AG20443 (cell line): ENCODE results near the gene MRPL17.

Experiments used
- DNase-seq: peaks from one replicate; pipeline ENCODE4 v3.0.0; 2012; ENCODE audit warnings: low spot score, mixed read lengths

Gene MRPL17

DNA sequence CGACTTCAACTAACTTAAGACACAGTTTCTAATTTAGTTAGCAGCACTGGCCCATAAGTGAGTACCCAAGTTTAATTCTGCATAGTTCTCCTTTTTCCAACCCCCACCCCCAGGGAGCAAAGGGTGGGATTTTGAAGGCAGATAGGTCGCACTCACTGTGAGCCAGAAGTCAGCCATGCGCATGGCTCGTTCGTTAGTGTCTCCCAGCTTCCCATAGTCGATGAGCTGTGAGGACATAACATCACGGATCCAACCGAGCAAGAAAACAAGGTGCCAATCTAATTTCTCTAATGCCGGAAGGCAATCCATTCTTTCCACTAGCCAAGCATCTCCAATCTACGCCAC, 577 bp downstream of the MRPL17 start:
- no peak for DNase-seq

DNA sequence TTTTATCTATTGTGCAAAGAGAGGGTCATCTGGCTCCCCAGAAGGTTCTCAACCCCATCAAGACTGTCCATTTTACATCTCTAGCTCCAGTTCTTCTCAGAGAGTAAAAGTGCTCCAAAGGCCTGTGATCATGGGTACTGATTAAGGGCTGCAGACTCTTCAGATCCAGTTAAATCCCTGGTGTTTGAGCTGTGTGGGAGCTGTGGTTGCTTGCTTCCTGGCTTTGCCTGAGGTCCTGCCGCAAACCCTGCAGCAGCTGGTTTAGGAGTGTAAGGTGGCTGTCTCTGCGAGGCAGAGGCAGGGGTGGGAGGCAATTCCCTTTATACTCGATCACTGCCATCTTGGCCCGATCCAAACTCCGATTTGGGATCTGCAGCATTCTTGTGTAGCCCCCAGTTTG, 1.2 kb downstream of the MRPL17 start:
- DNase-seq = peak; percentile 29

DNA sequence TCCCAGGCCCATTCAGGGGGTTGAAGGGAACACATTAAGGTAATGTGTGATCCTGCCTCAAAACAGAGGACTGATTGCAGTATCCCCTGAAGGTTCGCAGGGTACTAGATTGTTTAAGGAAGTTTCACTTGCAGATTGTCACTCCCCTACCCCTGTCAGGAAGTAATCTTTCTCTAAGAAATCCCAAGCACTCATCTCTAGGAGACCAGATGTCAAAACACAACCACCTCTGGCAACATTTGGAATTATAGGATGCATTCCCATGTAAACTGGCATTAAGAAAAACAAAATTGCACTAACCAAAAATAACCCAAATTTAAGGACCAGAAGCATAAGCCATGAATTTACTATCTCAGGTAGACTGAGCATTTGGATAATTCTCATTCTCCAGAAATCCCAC, 1.6 kb downstream of the MRPL17 start:
- no peak for DNase-seq

DNA sequence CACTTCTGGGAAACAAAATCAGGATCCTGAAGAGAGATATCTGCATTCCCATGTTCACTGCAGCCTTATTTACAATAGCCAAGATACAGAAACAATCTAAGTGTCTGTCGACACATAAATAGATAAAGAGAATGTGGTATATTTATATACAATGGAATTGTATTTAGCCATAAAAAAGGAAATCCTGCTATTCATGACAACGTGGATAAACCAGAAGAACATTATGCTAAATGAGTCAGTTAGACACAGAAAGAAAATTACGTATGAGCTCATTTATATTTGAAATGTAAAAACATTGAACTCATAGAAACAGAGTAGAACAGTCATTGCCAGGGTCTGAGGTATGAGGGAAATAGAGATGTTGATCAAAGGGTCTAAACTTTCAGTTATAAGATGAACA, 6.1 kb downstream of the MRPL17 start:
- DNase-seq = no peak

DNA sequence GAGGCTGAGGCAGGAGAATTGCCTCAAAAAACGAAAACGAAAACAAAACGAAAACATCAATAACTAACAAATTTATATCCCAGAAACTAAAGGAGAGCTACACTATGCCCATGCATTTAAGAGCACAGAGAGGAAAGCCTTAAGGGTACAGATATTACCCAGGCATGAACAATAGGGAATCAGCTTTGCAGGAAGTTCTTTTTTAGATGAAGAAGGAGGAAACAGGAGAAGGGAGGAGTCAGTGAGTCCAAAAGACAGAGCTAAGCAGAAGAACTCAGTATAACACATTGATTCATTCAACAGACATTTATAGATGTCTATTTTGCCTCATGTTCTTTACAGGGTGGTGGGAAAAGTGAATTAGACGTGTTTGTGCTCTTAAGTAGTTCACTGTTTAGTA, 8.3 kb downstream of the MRPL17 start:
- no peak for DNase-seq

DNA sequence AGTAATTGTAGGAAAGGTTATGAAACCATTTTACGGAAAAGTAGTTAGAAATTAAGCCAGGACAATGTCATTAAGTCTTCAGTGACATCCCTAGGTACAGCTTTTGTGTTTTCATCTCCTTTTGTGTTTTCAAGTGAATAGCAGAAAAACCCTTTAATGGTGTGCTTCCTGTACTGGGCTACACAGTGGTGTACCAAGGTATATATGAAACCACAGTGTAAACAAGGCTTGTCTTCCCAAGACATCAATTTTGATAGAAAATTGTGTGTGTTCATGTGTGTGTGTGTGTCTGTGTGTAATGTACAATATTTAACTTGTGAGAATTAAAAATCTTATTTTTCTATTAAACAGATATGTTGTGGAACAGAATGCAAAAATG, 8.9 kb downstream of the MRPL17 start:
- DNase-seq = no peak

DNA sequence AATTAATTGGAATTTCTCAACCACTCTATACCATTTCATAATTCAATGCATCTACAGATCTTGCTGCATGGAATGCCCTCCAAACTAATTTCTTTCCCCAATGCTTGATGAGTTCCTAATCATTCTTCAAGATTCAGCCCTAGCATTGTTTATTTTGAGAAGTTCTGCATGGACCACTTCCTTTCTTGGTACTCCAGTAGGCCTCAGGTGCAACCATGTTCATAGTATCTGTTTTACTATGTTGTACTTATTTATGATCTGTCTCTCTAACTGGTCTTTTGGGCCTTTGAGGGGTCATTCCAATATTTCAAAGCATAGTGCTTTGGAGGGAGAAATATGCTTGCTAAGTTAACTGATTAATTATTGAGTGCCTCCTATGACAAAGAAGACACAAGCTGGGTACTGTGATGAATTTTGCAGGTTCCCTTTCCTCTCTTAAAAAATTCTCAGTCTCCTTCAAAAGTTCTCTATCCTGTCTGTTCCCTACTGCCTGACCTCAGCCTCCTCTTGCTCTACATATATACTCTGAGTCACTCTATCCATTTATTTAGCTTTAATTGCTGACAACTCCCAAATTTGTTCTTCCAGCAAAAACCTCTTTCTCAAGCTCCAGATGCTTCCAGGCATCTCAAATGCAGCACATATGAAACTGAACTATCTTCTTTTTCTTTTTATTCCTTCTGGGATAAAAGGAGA, 9.5 kb downstream of the MRPL17 start:
- no peak for DNase-seq

DNA sequence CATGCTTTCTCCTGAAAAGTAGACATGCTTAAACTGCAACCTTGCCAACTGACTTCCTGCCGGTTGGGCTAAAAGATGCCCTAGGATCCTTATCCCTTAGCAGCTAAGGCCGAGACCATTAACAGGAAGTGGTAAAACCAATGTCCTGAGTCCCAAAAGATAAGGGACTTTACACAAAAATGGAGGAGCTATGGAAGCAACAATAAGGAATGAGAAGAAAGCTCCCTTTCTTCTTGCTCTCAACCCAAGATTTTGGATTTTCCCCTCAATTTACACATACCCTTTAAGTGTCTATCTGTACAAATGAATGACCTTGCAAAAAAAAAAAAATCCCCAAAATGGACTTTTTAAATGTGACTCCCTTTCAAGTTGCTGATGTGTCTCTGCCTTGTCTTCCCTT, 11.1 kb downstream of the MRPL17 start:
- no peak for DNase-seq

DNA sequence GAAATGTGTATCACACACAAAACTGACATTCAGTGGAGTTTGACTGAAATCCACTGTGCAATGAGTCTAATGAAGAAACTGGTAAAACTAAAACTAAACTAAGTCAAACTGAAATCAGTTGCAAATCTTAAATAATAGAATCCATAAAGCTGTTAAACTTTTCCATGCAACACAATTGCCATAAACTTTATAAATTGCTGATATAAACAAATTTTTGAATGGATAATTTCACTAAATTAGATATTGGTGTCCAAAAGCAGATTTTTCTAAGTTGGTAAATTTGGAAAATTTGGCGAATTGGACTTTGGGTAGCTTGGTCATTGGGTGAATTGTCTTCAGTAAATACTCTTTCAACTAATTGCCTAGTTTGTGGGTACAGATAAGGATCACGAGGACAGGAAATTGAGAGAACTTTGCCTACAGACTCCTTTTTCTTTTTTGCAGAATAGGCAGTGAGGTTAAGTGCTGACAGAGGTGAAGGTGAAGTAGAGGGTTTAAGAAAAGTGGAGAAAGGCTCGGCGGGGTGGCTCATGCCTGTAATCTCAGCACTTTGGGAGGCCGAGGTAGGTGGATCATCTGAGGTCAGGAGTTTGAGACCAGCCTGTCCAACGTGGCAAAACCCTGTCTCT, 12.8 kb downstream of the MRPL17 start:
- no peak for DNase-seq

DNA sequence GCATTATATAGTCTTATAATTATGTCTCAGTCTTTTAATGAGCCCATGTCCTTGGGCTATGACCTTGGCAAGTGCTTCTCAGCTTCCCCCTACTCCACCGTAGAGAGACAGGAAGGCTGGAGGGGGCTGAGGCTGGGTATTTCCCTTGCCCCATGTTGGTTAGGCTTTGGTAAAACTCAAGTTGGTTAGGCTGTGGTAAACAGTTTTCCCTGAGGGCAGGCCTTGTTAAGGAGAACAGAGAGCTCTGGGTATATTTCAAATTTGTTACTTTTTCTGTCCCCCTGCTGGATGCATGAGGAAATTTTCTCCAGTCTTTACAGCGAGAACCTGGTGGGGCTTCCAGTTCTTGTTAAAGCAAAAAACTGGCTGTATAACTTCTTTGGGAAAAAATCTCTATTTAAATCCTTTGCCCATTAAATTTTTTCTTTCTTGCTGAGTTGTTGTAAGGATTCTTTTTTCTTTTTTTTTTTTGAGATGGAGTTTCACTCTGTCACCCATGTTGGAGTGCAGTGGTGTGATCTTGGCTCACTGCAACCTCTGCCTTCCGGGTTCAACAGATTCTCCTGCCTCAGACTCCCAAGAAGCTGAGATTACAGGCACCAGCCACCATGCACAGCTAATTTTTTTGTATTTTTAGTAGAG, 15.3 kb downstream of the MRPL17 start:
- peak; percentile 39 for DNase-seq

DNA sequence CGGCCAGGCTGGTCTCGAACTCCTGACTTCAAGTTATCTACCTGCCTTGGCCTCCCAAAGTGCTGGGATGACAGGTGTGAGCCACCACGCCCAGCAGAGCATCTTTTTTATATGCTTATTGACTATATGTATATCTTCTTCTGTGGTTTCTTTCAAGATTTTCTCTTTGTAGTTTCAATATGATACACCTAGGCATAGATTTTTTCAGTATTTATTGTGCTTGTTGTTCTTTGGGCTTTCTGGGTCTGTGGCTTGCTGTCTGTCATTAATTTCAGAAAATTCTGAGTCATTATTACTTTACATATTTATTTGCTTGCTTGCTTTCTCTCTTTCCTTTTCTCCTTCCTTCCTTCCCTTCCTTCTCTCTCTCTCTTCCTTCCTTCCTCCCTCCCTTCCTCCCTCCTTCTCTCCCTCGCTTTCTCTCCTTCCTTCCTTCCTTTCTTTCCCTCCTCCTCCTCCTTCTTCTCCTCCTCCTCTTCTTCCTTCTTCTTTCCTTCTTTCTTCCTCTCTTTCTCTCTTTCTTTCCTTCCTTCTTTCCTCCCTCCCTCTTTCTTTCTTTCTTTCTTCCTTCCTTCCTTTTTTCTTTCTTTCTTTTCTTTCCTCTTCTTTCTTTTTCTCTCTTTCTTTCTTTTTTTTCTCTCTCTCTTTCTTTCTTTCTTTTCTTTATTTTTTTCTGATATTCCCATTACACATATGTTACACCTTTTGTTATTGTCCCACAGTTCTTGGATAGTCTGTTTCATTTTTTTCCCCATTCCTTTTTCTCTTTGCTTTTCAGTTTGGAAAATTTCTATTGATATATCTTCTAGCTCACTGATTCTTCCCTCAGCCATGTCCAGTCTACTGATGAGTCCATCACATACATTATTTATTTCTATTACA, 16.6 kb downstream of the MRPL17 start:
- DNase-seq = no peak

DNA sequence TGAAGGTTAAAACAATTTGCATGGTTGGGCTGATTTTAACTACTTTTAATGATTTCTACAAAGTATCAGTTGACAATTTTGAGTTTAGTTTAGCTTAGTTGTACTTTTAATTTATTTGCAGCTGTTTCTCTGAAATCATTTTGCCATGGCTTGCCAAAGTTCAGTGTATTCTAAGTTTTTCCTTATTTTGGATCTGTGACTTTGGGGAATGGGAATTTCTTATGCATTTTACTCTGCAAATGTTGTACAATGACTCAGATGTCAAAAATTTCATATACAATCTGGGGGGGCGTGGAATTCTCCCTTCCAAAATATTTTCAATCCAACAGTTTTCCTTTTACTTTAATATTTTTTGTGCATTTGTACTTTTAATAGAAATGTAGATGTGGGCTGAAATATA, 18.6 kb downstream of the MRPL17 start:
- DNase-seq = no peak

DNA sequence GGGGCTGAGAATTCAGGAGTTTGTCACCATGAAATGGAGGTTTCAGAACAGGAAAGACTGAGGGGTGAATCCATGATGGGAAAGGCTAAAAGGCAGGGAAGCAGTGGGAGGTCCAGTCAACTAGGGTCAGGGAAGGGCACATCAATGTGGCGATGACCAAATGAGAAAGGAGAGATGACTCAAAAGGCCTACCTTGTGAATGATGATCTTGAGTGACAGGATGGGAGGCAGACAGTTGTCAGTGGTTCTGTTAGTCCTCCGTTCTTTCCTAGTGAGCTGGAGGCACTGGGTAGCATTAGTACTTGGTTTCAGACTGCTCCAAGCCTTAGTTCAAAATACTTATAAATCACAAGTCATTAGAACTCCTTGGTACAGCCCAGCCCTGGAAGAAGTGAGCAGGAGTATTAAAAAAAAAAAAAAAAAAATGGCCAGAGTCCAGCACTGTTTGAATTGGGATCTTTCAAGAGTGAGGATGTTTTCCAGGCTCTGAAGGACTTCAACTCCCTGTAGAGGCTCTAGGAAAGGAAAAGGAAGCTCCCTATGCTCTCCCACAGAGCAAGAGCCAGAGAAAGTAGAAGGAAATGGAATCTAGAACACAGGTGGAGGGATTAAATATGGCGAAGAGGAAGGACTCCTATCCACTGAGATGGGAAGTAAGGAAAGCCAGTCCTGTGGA, 19.2 kb downstream of the MRPL17 start:
- no peak for DNase-seq

DNA sequence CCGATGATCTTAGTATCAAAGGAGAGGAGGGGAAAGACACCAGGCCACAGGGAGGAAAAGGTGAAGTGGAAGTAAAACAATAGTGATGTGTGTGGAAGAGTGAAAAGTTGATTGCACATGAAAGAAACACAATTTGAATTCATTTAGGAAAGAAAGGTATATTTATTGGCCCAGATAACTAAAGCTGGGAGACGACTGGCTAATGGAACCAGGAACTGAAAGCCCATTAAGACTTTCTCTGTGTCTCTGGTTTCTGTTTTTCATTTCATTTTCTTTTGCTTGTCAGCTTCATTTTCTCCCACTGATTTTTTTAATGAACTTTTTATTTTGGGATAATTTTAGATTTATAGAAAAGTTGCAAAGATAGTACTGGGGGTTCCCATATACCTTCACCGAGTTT, 22.4 kb downstream of the MRPL17 start:
- no peak for DNase-seq

DNA sequence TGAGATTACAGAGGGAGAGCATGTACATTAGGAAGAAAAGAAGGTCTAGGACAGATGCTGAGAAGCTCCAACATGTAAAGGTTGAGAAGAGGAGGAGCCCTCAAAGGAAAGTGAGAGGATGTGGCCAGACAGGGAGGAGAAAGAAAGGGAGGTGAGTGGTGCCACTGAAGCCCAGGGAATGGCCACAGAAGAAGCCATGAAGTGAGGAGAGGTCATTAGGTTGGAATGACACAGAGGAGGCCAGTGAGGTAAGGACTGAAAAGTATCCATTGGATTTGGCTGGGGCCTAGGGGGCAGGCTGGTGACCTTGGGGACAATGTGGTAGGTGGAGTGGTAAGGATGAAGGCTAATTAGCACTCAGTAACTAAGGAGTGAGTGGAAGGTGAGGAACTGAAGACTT, 24.5 kb downstream of the MRPL17 start:
- DNase-seq = no peak

DNA sequence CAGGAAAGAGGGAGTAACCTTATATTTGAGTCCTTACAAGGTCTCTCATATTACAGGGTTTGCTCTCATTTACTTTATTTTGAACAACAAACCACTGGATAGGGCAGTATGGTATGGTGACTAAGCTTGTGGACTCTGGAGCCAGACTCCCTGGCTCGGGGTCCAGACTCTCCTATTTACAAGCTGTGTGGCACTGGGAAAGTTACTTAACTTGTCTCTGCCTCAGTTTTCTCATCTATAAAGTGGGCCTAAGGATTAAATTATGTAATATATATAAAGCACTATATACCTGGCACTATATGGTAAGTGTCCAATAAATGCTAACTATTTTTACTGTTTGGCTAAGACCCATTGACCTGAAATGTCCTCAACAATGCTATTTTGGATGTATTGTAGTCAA, 25.8 kb downstream of the MRPL17 start:
- no peak for DNase-seq

DNA sequence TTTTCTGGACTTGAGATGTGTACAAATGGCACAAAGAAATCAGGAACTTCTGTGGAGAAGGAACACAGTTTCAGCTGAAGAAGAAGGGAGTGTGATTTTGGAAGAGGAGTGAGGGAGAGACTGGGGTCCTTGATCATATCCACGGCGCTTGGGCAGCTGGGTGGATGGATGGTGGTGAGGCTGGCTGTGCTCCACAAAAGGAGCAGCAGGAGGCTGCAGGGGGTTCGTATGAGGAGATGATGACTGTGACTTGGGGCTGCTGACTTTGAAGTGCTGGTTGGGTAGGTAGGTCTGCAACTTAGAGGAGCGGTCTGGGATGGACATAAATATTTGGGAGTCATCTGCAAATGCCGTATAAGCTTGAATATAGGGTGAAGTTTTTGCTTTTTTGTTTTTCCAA, 26.2 kb downstream of the MRPL17 start:
- DNase-seq = no peak

DNA sequence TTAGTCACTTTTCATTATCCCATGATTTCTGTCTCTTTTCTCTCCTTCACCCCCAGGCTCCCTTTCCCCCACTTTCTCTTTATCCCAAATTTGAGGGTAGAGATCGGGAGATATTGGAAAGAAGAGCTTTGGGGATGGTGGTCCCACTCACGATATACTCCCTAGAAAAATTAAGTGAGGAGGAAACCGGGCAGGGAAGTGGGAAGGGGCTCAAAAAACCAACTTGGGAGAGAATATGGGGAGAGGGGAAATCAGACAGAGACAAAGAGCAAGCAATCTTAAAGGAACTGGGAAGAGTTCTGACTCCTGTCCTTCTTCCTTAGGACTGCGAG, 26.6 kb downstream of the MRPL17 start:
- no peak for DNase-seq

DNA sequence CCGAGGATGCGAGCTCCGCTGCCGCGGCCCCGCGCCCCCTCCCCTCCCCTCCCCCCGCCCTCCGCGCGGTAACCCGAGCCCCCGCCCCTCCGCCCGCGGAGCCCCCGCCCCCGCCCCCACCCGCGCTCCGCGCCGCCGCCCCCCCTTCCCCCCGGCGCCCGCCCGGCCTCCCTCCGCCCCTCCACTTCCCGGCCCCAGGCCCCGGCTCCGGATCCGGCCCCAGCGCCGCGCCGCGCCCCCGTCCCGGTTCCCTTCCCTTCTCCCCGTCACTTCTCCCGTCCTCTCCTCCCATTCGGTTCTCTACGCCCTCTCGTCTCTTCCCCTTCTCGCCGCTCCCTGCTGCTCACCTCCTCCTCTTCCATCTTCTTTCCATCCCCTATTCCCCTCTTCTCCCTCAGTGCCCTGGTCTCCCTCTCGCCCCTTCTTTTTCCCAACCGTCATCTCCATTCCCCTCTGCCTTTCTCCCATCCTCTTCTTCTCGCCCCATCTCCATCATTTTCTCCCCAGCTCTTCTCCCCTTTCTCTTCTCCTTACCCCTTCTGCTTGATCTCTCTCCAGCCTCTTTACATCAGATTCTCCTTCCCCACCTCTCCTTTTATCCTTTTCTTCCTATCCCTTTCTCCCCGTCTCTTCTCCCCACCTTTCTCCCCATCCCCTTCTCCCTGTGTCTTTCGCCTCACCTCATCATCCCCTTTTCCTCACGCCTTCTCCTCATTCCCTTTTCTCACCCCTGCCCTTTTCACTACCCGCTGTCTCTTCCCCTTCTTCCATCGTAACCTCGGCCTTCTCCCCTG, 27.2 kb downstream of the MRPL17 start, which contains the start of gene DCHS1:
Gene DCHS1, minus strand, starts transcription at position 20 of the 794 bp plus-strand sequence. CDS start 14,196 bp downstream, outside the sequence.
- peak; percentile 62 for DNase-seq

DNA sequence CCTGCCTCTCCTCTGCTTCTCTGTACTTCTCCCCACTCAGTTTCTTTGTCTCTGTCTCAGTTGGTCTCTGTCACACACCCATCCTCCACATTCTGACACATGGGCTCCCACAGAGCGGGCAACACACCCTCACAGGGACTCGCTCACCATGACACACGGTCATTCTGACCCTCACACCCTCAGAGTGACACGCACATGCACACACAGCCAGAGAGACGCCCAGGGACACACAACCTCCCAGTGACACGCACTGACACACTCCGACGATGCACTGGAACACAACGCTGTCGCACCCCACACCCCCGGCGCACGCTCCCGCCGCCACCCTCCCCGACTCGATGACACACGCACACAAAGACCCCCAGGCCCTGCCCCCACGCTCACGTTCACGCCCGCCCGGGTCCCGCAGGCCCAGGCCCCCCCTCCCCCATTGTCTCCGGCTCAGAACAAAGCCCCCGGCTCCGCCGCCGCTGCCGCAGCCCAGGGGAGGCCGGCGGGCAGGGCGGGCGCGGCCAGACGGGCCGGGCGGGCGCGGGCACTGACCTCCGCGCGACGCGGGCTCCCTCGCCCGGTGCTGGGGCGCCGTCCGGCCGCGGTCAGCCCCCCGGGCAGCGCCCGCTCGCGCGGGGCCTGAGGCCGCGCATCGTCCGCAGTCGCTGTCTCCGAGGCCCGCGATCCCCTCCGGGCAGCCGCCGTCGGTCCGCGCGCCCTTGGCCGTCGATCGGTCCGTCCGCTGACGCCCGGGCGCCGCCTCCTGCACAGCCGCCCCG, 27.9 kb downstream of the MRPL17 start:
- peak; percentile 61 for DNase-seq
